OCI-LY1 (cell line): Measurements from ENCODE around the gene WDR44.

Experiments used
- H2AFZ ChIP-seq: fragments of 200-600 bp; sonication (generic), shearing (Covaris generic); 2 replicates; pipeline ENCODE4 v1.6.0; 2014; ENCODE audit warnings: antibody characterized with exemption, mild to moderate bottlenecking, low read length
- H3F3A ChIP-seq: fragments of 200-600 bp; sonication (generic), shearing (Covaris generic); 2 replicates; pipeline ENCODE4 v1.6.0; 2014; ENCODE audit warnings: mild to moderate bottlenecking, antibody characterized with exemption, low read length, moderate library complexity; ENCODE audit not compliant: insufficient read depth
- H3K27ac ChIP-seq: fragments of 200-600 bp; sonication (generic); 2 replicates; pipeline ENCODE4 v1.5.1; 2014; ENCODE audit warnings: low read length, mixed run types, mild to moderate bottlenecking, low read depth; ENCODE audit not compliant: poor library complexity, severe bottlenecking
- H3K27me3 ChIP-seq: fragments of 200-600 bp; sonication (generic); 2 replicates; pipeline ENCODE4 v1.6.0; 2014; ENCODE audit warnings: antibody characterized with exemption, mild to moderate bottlenecking, low read length, moderate library complexity; ENCODE audit not compliant: insufficient read depth
- H3K36me3 ChIP-seq: fragments of 200-600 bp; sonication (generic); 2 replicates; pipeline ENCODE4 v1.6.1; 2014; ENCODE audit warnings: mild to moderate bottlenecking, antibody characterized with exemption, low read length, moderate library complexity, mixed read lengths; ENCODE audit not compliant: insufficient read depth
- H3K4me1 ChIP-seq: fragments of 200-600 bp; sonication (generic); 2 replicates; pipeline ENCODE4 v1.5.1; 2014; ENCODE audit warnings: mild to moderate bottlenecking, low read length, moderate library complexity; ENCODE audit not compliant: insufficient read depth, severe bottlenecking
- H3K4me2 ChIP-seq: fragments of 200-600 bp; sonication (generic), shearing (Covaris generic); 2 replicates; pipeline ENCODE4 v1.6.1; 2014; ENCODE audit warnings: low read length
- H3K4me3 ChIP-seq: fragments of 200-600 bp; sonication (generic); 2 replicates; pipeline ENCODE4 v1.5.1; 2014; ENCODE audit warnings: low read length, low read depth, mild to moderate bottlenecking, mixed read lengths; ENCODE audit not compliant: poor library complexity, severe bottlenecking
- H3K79me2 ChIP-seq: fragments of 200-600 bp; shearing (Covaris generic); 2 replicates; pipeline ENCODE4 v1.6.1; 2016; ENCODE audit warnings: mixed run types, low read length, mixed read lengths; ENCODE audit not compliant: insufficient read depth
- H3K9ac ChIP-seq: fragments of 200-600 bp; sonication (generic), shearing (Covaris generic); 2 replicates; pipeline ENCODE4 v1.6.1; 2014; ENCODE audit warnings: mild to moderate bottlenecking, low read length, mixed read lengths
- H3K9me2 ChIP-seq: fragments of 200-600 bp; sonication (generic), shearing (Covaris generic); 2 replicates; pipeline ENCODE4 v1.6.1; 2014; ENCODE audit warnings: low read depth, mild to moderate bottlenecking, low read length, mixed read lengths
- H3K9me3 ChIP-seq: fragments of 200-600 bp; shearing (Covaris generic); 2 replicates; pipeline ENCODE4 v1.6.1; 2014; ENCODE audit warnings: low read length, mixed read lengths
- H4K20me1 ChIP-seq: fragments of 200-600 bp; sonication (generic), shearing (Covaris generic); 2 replicates; pipeline ENCODE4 v1.6.0; 2016; ENCODE audit warnings: mild to moderate bottlenecking, low read length; ENCODE audit not compliant: insufficient read depth
- CTCF ChIP-seq: fragments of 200-600 bp; sonication (generic), shearing (Covaris generic); IDR thresholded peaks from 2 replicates; pipeline ENCODE4 v1.5.1; 2017; ENCODE audit warnings: mild to moderate bottlenecking, antibody characterized with exemption, low read length, moderate library complexity, mixed read lengths
- EZH2 ChIP-seq: fragments of 200-600 bp; sonication (generic), shearing (Covaris generic); IDR thresholded peaks from 2 replicates; pipeline ENCODE4 v1.8.0; 2017; ENCODE audit warnings: borderline replicate concordance, mixed run types, mild to moderate bottlenecking, antibody characterized with exemption, low read length, moderate library complexity, mixed read lengths

The WDR44 gene

GRCh38 chrX:118420462-118420861, 74.6 kb downstream of the WDR44 start:
- no peak overlapping the region for H3K4me2 ChIP-seq
- no peaks in the 10 kb centered on the region for H3K9me3 ChIP-seq
- H3K9me2 ChIP-seq, result no peaks in the 10 kb centered on the region
- H2AFZ ChIP-seq, result no peak overlapping the region
- no peaks in the 10 kb centered on the region for H3K4me1 ChIP-seq
- H3K27ac ChIP-seq, result no peak overlapping the region
- no peaks in the 10 kb centered on the region for H4K20me1 ChIP-seq
- no peak overlapping the region for H3K9ac ChIP-seq
- no peak overlapping the region for H3K4me3 ChIP-seq
- no peaks in the 10 kb centered on the region for H3F3A ChIP-seq
- no peaks in the 10 kb centered on the region for H3K27me3 ChIP-seq
- no peaks in the 10 kb centered on the region for H3K79me2 ChIP-seq
- H3K36me3 ChIP-seq, result no peaks in the 10 kb centered on the region
- TF ChIP-seq EZH2, result no peak

GRCh38 chrX:118423558-118423957, 77.7 kb downstream of the WDR44 start:
- Histone ChIP-seq H2AFZ (no peak overlapping the region), H4K20me1 (no peaks in the 10 kb centered on the region), H3K9me2 (no peaks in the 10 kb centered on the region), H3K9ac (no peak overlapping the region), H3K4me3 (no peak overlapping the region), H3K9me3 (no peaks in the 10 kb centered on the region), H3F3A (no peaks in the 10 kb centered on the region), H3K79me2 (no peaks in the 10 kb centered on the region), H3K27ac (no peak overlapping the region), H3K4me2 (no peak overlapping the region), H3K27me3 (no peaks in the 10 kb centered on the region), H3K4me1 (no peaks in the 10 kb centered on the region), H3K36me3 (no peaks in the 10 kb centered on the region)
- TF ChIP-seq EZH2 (no peak), CTCF (no peak)

GRCh38 chrX:118432799-118433198, 86.9 kb downstream of the WDR44 start:
- Histone ChIP-seq H3K4me2 (no peak overlapping the region), H3F3A (no peaks in the 10 kb centered on the region), H3K4me3 (no peak overlapping the region), H4K20me1 (no peaks in the 10 kb centered on the region), H3K36me3 (peaks cover 5% of the 10 kb centered on the region; the same call in 1 of the 2 replicates), H3K4me1 (no peaks in the 10 kb centered on the region), H2AFZ (no peak overlapping the region), H3K27ac (no peak overlapping the region), H3K27me3 (no peaks in the 10 kb centered on the region), H3K9ac (no peak overlapping the region), H3K9me2 (no peaks in the 10 kb centered on the region), H3K79me2 (no peaks in the 10 kb centered on the region), H3K9me3 (no peaks in the 10 kb centered on the region)
- no peak for TF ChIP-seq CTCF
- TF ChIP-seq EZH2, result no peak

- Histone ChIP-seq H3K36me3 (peaks cover 5% of the 10 kb centered on the region; the same call in 1 of the 2 replicates), H3K79me2 (no peaks in the 10 kb centered on the region), H3F3A (no peaks in the 10 kb centered on the region), H3K9me2 (no peaks in the 10 kb centered on the region), H3K4me3 (no peak overlapping the region), H3K9me3 (no peaks in the 10 kb centered on the region), H3K4me1 (no peaks in the 10 kb centered on the region), H4K20me1 (no peaks in the 10 kb centered on the region), H3K27ac (no peak overlapping the region), H3K27me3 (no peaks in the 10 kb centered on the region), H3K4me2 (no peak overlapping the region), H3K9ac (no peak overlapping the region), H2AFZ (no peak overlapping the region)
- no peak for TF ChIP-seq CTCF
- TF ChIP-seq EZH2, result no peak
Observed at GRCh38 chrX:118437283-118437682, 91.4 kb downstream of the WDR44 start.
